Measurements from ENCODE around the gene TRAK1. TPM values are rescaled to one million over a fixed set of nuclear protein-coding genes. Genes with fewer than 3 reads are reported as not detected.

The TRAK1 gene
- total RNA-seq, 2 donors from 2014 or later: 32.3 to 48.0 TPM

- DNase-seq (ENCODE audit: low spot score) (no peak), ATAC-seq (no peak)
- no peak overlapping the region for H3K27ac Mint-ChIP-seq
- no peak overlapping the region for H3K4me3 Mint-ChIP-seq
- H3K27me3 Mint-ChIP-seq: no peaks in the 10 kb centered on the region
- no peaks in the 10 kb centered on the region for H3K4me1 Mint-ChIP-seq (ENCODE audit: low read depth in 2 of 2)
- H3K36me3 Mint-ChIP-seq: peaks cover 11% of the 10 kb centered on the region
- H3K9me3 Mint-ChIP-seq: no peaks in the 10 kb centered on the region
Measured at GRCh38 chr3:42204867-42205599, 113.9 kb downstream of the TRAK1 start.

- H3K36me3 Mint-ChIP-seq: peaks cover 10% of the 10 kb centered on the region
- H3K9me3 Mint-ChIP-seq: no peaks in the 10 kb centered on the region
- DNase-seq (ENCODE audit: low spot score): no peak
- no peaks in the 10 kb centered on the region for H3K4me1 Mint-ChIP-seq (ENCODE audit: low read depth in 2 of 2)
- H3K27me3 Mint-ChIP-seq: no peaks in the 10 kb centered on the region
- ATAC-seq: no peak
- H3K4me3 Mint-ChIP-seq: no peak overlapping the region
- H3K27ac Mint-ChIP-seq: no peak overlapping the region
Measured at GRCh38 chr3:42205800-42206514, 114.8 kb downstream of the TRAK1 start.

GRCh38 chr3:42209917-42210316 is 118.8 kb downstream of the TRAK1 start:
- peaks cover 21 to 23% of the 10 kb centered on the region in 2 donors for H3K4me1 Mint-ChIP-seq (ENCODE audit: low read depth in 2 of 2)
- H3K27ac Mint-ChIP-seq: no peak overlapping the region

GRCh38 chr3:42210726-42211125 is 119.6 kb downstream of the TRAK1 start:
- no peak overlapping the region for H3K4me3 Mint-ChIP-seq
- DNase-seq (ENCODE audit: low spot score): no peak
- H3K4me1 Mint-ChIP-seq (ENCODE audit: low read depth in 2 of 2): peaks cover 26% of the 10 kb centered on the region in 2 donors
- no peak overlapping the region for H3K27ac Mint-ChIP-seq
- peaks cover 7% of the 10 kb centered on the region for H3K36me3 Mint-ChIP-seq
- no peaks in the 10 kb centered on the region for H3K27me3 Mint-ChIP-seq
- no peak for ATAC-seq
- no peaks in the 10 kb centered on the region for H3K9me3 Mint-ChIP-seq

More at GRCh38 chr3:42209917-42210316, 118.8 kb downstream of the TRAK1 start:
- Mint-ChIP-seq H3K36me3 (peaks cover 7% of the 10 kb centered on the region), H3K9me3 (no peaks in the 10 kb centered on the region), H3K27me3 (no peaks in the 10 kb centered on the region), H3K4me3 (no peak overlapping the region)
- no peak for DNase-seq (ENCODE audit: low spot score)
- ATAC-seq: no peak

GRCh38 chr3:42213417-42213816 is 122.3 kb downstream of the TRAK1 start:
- Mint-ChIP-seq H3K36me3 (peaks cover 7% of the 10 kb centered on the region), H3K9me3 (no peaks in the 10 kb centered on the region), H3K27ac (no peak overlapping the region), H3K27me3 (no peaks in the 10 kb centered on the region), H3K4me3 (no peak overlapping the region), H3K4me1 (ENCODE audit: low read depth in 2 of 2) (peaks cover 44 to 46% of the 10 kb centered on the region in 2 donors)
- DNase-seq (ENCODE audit: low spot score) (no peak), ATAC-seq (peak; percentile 42 to 67)

- Mint-ChIP-seq H3K4me1 (ENCODE audit: low read depth in 2 of 2) (peaks cover 44 to 46% of the 10 kb centered on the region in 2 donors), H3K27me3 (no peaks in the 10 kb centered on the region), H3K4me3 (no peak overlapping the region), H3K36me3 (peaks cover 7% of the 10 kb centered on the region), H3K27ac (peak overlapping the region; percentile 21 to 35), H3K9me3 (no peaks in the 10 kb centered on the region)
- ATAC-seq: peak in 1 of 2 donors; percentile 62
- DNase-seq (ENCODE audit: low spot score): no peak
Measured at GRCh38 chr3:42214064-42214463, 122.9 kb downstream of the TRAK1 start.

GRCh38 chr3:42214565-42215283 is 123.6 kb downstream of the TRAK1 start:
- DNase-seq (ENCODE audit: low spot score) (no peak), ATAC-seq (no peak)
- H3K36me3 Mint-ChIP-seq: peaks cover 7% of the 10 kb centered on the region
- no peaks in the 10 kb centered on the region for H3K9me3 Mint-ChIP-seq
- no peak overlapping the region for H3K4me3 Mint-ChIP-seq
- peaks cover 44 to 46% of the 10 kb centered on the region in 2 donors for H3K4me1 Mint-ChIP-seq (ENCODE audit: low read depth in 2 of 2)
- H3K27ac Mint-ChIP-seq: peak overlapping the region; percentile 21 to 35
- no peaks in the 10 kb centered on the region for H3K27me3 Mint-ChIP-seq

- Mint-ChIP-seq H3K9me3 (no peaks in the 10 kb centered on the region), H3K4me1 (ENCODE audit: low read depth in 2 of 2) (peaks cover 44 to 46% of the 10 kb centered on the region in 2 donors), H3K27me3 (no peaks in the 10 kb centered on the region), H3K4me3 (no peak overlapping the region), H3K27ac (no peak overlapping the region), H3K36me3 (peaks cover 7% of the 10 kb centered on the region)
- DNase-seq (ENCODE audit: low spot score): no peak
- ATAC-seq: peak in 1 of 2 donors; percentile 32
Measured at GRCh38 chr3:42216302-42216701, 125.1 kb downstream of the TRAK1 start.

- ATAC-seq (no peak), DNase-seq (ENCODE audit: low spot score) (no peak)
- H3K27me3 Mint-ChIP-seq: no peaks in the 10 kb centered on the region
- peaks cover 2% of the 10 kb centered on the region for H3K36me3 Mint-ChIP-seq
- no peak overlapping the region for H3K27ac Mint-ChIP-seq
- H3K4me1 Mint-ChIP-seq (ENCODE audit: low read depth in 2 of 2): peaks cover 44 to 46% of the 10 kb centered on the region in 2 donors
- peak overlapping the region; percentile 39 for H3K4me3 Mint-ChIP-seq
- H3K9me3 Mint-ChIP-seq: no peaks in the 10 kb centered on the region
Measured at GRCh38 chr3:42216931-42217333, 125.8 kb downstream of the TRAK1 start.

GRCh38 chr3:42220436-42221121 is 129.4 kb downstream of the TRAK1 start:
- H3K9me3 Mint-ChIP-seq: no peaks in the 10 kb centered on the region
- ATAC-seq (no peak), DNase-seq (ENCODE audit: low spot score) (no peak)
- H3K4me1 Mint-ChIP-seq (ENCODE audit: low read depth in 2 of 2): peaks cover 17 to 21% of the 10 kb centered on the region in 2 donors
- peaks cover 12% of the 10 kb centered on the region for H3K36me3 Mint-ChIP-seq
- no peaks in the 10 kb centered on the region for H3K27me3 Mint-ChIP-seq
- H3K4me3 Mint-ChIP-seq: no peak overlapping the region
- no peak overlapping the region for H3K27ac Mint-ChIP-seq

GRCh38 chr3:42222942-42223693 is 132.0 kb downstream of the TRAK1 start:
- no peak overlapping the region for H3K27ac Mint-ChIP-seq
- peaks cover 0 to 9% of the 10 kb centered on the region in 2 donors for H3K4me1 Mint-ChIP-seq (ENCODE audit: low read depth in 2 of 2)
- no peaks in the 10 kb centered on the region for H3K27me3 Mint-ChIP-seq
- peaks cover 12% of the 10 kb centered on the region for H3K36me3 Mint-ChIP-seq
- no peaks in the 10 kb centered on the region for H3K9me3 Mint-ChIP-seq
- ATAC-seq (peak in 1 of 2 donors; percentile 12), DNase-seq (ENCODE audit: low spot score) (no peak)
- no peak overlapping the region for H3K4me3 Mint-ChIP-seq

- peaks cover 0 to 9% of the 10 kb centered on the region in 2 donors for H3K4me1 Mint-ChIP-seq (ENCODE audit: low read depth in 2 of 2)
- ATAC-seq (no peak), DNase-seq (ENCODE audit: low spot score) (no peak)
- no peaks in the 10 kb centered on the region for H3K9me3 Mint-ChIP-seq
- H3K27ac Mint-ChIP-seq: no peak overlapping the region
- H3K36me3 Mint-ChIP-seq: peaks cover 12% of the 10 kb centered on the region
- H3K4me3 Mint-ChIP-seq: no peak overlapping the region
- no peaks in the 10 kb centered on the region for H3K27me3 Mint-ChIP-seq
Measured at GRCh38 chr3:42224178-42224577, 133.0 kb downstream of the TRAK1 start.
